HG03064 (cell line): Measurements from ENCODE around the gene FOXRED2.
"Not testable (repeated sequence)": the region's sequence is repeated elsewhere in the genome, so short reads cannot be mapped to it uniquely, and the experiment has no call there.

Experiments used
- ATAC-seq: cut with Tn5 transposase; IDR thresholded peaks from one replicate; pipeline ENCODE4 v1.9.1; 2021; ENCODE audit warnings: low read depth; ENCODE audit not compliant: unreplicated experiment

FOXRED2 gene

GRCh38 chr22:36506637-36507517, at the start of gene FOXRED2:
Gene FOXRED2 (minus strand): TSS chr22:36507040. CDS start chr22:36506422, 618 bp downstream.
- ATAC-seq: peak; percentile 70

- ATAC-seq: no peak
Measured at GRCh38 chr22:36554098-36554497, 47.3 kb upstream of the FOXRED2 start.

DNA sequence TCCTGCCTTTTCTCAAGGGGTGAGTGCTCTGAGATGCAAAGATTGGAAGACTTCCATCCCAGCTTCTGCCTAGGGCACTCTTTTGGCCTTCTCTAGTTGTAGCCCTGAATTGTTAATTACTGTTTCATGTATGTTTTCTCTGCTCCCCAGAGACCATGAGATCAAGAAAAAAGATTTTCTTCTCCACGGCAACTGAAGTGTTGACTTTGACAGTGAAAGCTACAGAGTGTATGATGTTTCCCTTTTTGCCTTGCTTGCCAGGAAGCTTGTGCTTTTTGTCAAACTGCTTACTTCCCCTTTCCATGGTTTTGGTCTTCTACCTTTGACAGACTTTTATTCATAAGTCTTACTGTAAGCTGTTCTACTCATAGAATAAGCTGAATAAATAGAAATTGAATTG, 45.4 kb upstream of the FOXRED2 start:
- no peak for ATAC-seq

DNA sequence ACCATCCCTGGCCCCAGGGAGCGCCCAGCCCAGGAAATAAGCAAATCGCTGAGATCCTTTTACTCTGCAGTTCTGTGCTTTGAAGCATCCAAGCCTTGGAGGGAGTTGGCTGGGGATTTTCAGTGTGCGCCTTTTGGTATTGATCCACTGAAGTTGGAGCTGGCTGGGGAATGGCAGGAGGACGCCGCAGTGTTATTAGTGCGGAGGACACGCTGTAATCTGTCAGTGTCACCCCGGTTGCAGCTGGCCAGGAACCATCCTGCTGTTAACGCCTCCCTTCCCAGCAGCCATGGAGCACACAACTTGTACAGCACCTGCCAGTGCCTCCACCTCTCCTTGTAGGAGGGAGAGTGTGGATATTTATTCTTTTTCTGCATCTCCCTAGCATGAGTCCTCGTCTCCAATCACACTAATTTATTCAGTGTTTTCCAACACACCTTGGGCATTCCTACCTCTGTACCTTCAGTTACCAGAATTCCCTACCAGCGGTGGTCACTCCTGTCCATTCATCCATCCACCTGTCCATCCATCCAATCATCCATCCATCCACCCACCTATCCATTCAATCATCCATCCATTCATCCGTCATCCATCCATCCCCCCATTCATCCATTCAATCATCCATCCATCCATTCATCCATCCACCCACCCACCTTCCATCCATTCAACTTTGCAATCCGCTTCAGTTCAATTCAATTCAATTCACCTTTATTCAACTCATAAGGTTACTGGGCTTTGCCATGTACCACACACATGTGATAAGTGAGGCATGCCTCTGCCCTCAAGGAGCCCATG, 44.1 kb upstream of the FOXRED2 start:
- no peak for ATAC-seq

GRCh38 chr22:36549033-36549432, 42.2 kb upstream of the FOXRED2 start:
- no peak for ATAC-seq

- no peak for ATAC-seq
Measured at GRCh38 chr22:36548606-36549005, 41.8 kb upstream of the FOXRED2 start.

DNA sequence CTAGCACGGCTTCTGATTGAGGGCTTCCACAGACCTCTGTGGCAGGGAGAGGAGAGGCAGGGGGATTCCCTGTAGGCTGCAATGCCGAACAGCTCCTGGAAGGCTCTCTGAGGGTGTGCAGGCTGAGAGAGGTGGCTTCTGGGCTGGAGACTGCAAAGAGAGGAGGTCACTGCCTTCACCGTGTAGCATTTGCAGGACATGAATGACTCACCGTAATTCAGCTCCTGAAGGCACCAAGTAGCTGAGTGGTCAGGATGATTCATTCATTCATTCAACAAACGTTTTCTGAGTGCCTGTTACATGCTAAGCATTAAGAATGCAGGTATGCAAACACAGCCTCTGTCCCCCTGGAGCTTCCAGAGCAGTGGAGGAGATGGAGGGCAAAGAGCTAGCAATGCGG, 40.1 kb upstream of the FOXRED2 start:
- no peak for ATAC-seq

DNA sequence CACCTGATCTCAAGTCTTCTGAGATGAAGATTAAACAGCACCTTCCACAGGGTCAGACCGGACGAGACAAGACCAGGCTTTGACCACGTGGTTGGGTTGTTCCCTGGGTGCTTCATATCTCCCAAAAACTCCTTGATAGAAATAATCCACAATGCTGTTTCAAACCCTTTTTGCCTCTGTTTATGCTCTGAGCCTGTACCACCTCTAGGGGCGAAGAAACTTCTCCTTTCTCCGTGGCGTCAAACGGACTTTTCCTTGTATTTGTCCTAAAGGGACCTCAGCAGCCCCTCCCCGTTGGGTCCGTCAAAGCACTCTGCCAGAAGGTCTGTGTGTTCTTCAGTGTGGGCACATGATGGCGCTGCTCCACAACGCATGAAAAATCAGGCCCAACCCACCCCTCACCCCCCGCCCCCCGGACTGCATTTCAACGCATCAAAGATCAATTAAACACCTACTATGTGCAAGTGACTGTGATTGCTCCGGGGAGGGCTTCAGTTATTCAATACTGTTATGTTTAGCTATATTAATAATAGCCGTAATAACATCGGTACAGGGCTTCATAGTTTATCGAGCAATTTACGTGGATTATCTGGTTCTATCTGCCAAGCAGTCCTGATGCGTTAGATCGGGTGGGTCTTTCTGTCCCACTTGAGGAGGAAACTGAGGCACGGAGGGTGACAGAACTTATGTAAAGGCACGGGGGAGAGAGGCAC, 39.4 kb upstream of the FOXRED2 start:
- no peak for ATAC-seq

- no peak for ATAC-seq
Measured at GRCh38 chr22:36544107-36544620, 37.3 kb upstream of the FOXRED2 start.

- ATAC-seq: no peak
Measured at GRCh38 chr22:36541831-36542411, 35.1 kb upstream of the FOXRED2 start.

DNA sequence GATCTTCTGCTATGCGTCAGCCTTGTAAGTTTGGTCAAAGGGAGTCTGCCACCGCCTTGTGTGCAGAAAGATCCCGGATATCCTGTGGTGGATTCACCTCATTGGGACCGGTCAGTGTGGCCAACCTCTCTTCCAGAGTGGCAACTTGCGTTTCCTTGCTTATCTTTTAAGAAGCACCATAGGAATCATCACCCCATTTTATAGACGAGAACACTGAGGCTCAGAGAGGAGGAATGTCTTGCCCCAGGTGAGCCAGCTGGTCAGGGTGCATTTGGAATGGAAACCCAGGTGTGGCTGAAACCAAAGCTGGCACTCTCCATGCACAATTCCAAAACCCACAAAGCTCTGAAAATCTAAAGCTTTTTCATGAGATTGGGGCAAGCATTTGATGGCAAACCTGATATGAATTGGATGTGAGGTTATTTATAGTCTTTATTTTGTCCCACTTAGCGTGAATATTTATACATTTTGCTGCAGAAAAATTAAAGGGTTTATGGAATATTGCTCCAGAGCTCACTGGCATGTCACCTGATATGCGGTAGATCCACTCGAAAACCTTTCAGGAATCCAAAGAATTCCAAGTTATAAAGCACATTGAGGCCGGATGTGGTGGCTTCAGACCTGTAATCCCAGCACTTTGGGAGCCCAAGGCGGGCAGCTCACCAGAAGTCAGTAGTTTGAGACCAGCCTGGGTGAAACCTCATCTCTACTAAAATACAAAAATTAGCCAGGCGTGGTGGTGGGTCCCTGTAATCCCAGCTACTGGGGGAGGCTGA, 34.2 kb upstream of the FOXRED2 start:
- ATAC-seq: no peak

DNA sequence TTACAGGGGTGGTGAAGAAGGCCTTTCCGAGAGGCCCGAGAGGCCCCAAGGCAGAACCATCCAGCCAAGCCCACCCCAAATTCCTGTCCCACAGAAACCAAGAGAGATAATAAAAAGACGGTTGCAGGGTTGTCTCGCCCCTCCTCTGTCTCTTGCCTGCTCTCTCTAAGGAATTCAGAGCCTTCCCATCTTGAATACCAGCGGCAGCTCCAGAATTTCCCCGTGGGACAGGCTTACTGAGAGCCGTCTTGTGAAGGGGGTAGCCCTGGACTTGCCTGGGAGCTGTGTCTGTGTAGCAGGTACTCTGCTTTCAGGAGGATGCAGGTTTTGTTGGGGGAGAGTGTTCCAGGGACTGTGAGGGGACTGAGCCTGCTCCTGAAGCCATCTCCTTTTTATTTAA, 31.7 kb upstream of the FOXRED2 start:
- no peak for ATAC-seq

DNA sequence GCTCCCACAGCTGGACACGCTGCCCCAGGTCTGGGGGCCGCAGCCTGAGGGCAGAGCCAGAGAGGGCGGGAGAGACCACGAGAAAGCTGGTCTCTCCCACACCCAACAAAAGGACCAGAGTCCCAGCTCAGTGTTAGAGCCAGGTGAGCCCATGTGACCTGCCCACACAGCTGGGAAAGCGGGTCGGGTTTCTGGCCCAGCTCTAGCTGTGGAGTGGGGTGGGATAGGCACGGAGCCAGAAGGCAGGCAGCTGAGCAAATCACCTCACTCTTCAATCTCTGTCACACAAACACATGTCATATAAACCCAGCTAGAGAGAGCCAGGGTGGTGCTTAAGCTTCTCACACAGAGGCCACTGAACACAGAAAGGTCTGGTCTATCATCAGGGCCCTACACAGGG, 29.9 kb upstream of the FOXRED2 start:
- ATAC-seq: no peak

DNA sequence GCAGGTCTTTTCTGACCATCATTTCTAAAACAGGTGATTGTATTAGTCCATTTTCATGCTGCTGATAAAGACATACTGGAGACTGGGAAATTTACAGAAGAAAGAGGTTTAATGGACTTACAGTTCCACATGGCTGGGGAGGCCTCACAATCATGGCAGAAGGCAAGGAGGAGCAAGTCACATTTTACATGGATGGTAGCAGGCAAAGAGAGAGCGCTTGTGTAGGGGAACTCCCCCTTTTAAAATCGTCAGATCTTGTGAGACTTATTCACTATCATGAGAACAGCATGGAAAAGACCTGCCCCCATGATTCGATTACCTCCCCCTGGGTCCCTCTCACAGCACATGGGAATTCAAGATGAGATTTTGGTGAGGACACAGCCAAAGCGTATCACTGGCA, 26.5 kb upstream of the FOXRED2 start:
- ATAC-seq: not testable (repeated sequence)

GRCh38 chr22:36532466-36532865, 25.6 kb upstream of the FOXRED2 start:
- no peak for ATAC-seq

GRCh38 chr22:36528795-36529751, 22.2 kb upstream of the FOXRED2 start, which contains the start of gene EIF3D:
Gene EIF3D (minus strand): TSS chr22:36529166. CDS start chr22:36526121, 3,045 bp downstream.
- peak; percentile 85 for ATAC-seq

- no peak for ATAC-seq
Measured at GRCh38 chr22:36528341-36528740, 21.5 kb upstream of the FOXRED2 start.

GRCh38 chr22:36522662-36523061, 15.8 kb upstream of the FOXRED2 start:
- no peak for ATAC-seq
